ENCODE measurements around the gene LTA4H. TPM values are rescaled to one million over a fixed set of nuclear protein-coding genes. Genes with fewer than 3 reads are reported as not detected.

Gene LTA4H
- total and polyA plus RNA-seq, 8 donors, result 20.0 to 57.1 (median 31.0) TPM

- ATAC-seq, result no peak
- no peak for FAIRE-seq
- Histone ChIP-seq H3K4me3 (no peak overlapping the region), H3K27ac (no peak overlapping the region), H3K36me3 (no peaks in the 10 kb centered on the region), H3K27me3 (no peaks in the 10 kb centered on the region), H3K9me3 (no peaks in the 10 kb centered on the region), H3K4me1 (no peaks in the 10 kb centered on the region)
- intact Hi-C loops (cut with DNase I), result loop anchor here in 1 of 3 donors (10.0 kb wide), 1 partner anchor 65 kb away; no protein-coding TSS in a partner anchor
- WGBS, 2 donors, result 73 to 74% methylated on average over 7 of the region's 7 CpGs
- no peak for TF ChIP-seq CTCF (IDR thresholded peaks at IDR 0.05)
- no peak for DNase-seq
Observed at GRCh38 chr12:95990136-95990535, 45.3 kb downstream of the LTA4H start.

- intact Hi-C loops (cut with DNase I), result loop anchor here in 1 of 3 donors (10.0 kb wide), 1 partner anchor 65 kb away; no protein-coding TSS in a partner anchor
- no peak for FAIRE-seq
Observed at GRCh38 chr12:95989504-95990123, 45.8 kb downstream of the LTA4H start.

GRCh38 chr12:95988506-95989275, 46.7 kb downstream of the LTA4H start:
- no peaks in the 10 kb centered on the region for H3K36me3 ChIP-seq
- WGBS, 2 donors, result 70 to 77% methylated on average over 11 of the region's 11 CpGs
- FAIRE-seq (no peak), ATAC-seq (no peak), DNase-seq (no peak)
- TF ChIP-seq CTCF (IDR thresholded peaks at IDR 0.05), result no peak
- intact Hi-C loops (cut with DNase I), result no loop called here
- no peak overlapping the region for H3K4me3 ChIP-seq
- H3K27ac ChIP-seq, result no peak overlapping the region
- no peaks in the 10 kb centered on the region for H3K27me3 ChIP-seq
- H3K9me3 ChIP-seq, result no peaks in the 10 kb centered on the region
- no peaks in the 10 kb centered on the region for H3K4me1 ChIP-seq

More at GRCh38 chr12:95989504-95990123, 45.8 kb downstream of the LTA4H start:
- no peaks in the 10 kb centered on the region for H3K4me1 ChIP-seq
- no peak for TF ChIP-seq CTCF (IDR thresholded peaks at IDR 0.05)
- no peaks in the 10 kb centered on the region for H3K36me3 ChIP-seq
- no peaks in the 10 kb centered on the region for H3K27me3 ChIP-seq
- ATAC-seq (no peak), DNase-seq (no peak)
- 67 to 74% methylated on average over 4 of the region's 4 CpGs for WGBS, 2 donors
- no peak overlapping the region for H3K4me3 ChIP-seq
- H3K27ac ChIP-seq, result no peak overlapping the region
- no peaks in the 10 kb centered on the region for H3K9me3 ChIP-seq

- Histone ChIP-seq H3K4me3 (no peak overlapping the region), H3K36me3 (no peaks in the 10 kb centered on the region), H3K27ac (no peak overlapping the region), H3K4me1 (no peaks in the 10 kb centered on the region), H3K9me3 (no peaks in the 10 kb centered on the region), H3K27me3 (no peaks in the 10 kb centered on the region)
- intact Hi-C loops (cut with DNase I), result no loop called here
- TF ChIP-seq CTCF (IDR thresholded peaks at IDR 0.05), result no peak
- ATAC-seq (no peak), DNase-seq (no peak), FAIRE-seq (no peak)
- 76 to 78% methylated on average over 14 of the region's 14 CpGs for WGBS, 2 donors
Observed at GRCh38 chr12:95986635-95987570, 48.5 kb downstream of the LTA4H start.

All from pancreas (tissue), 10 donors.